Caco-2 (cell line): ENCODE data around the gene ADGRG3. TPM values are rescaled to one million over a fixed set of nuclear protein-coding genes. Genes with fewer than 3 reads are reported as not detected.

Source experiments
- BruUV-seq: library from RNA; stranded (reverse); fragments of 400-500 nt; replicated peaks from 2 replicates; lab custom pipeline; 2021; lab: Mats Ljungman, UMichigan
- CTCF ChIA-PET: fragments of 300-600 bp; sonication (Branson Sonifier 250); formaldehyde crosslinking; loops from one replicate; lab custom pipeline; 2022; ENCODE audit warnings: antibody characterized with exemption; lab: Charles Lee
- POLR2A ChIA-PET: fragments of 300-600 bp; sonication (Branson Sonifier 250); formaldehyde crosslinking; loops from one replicate; lab custom pipeline; 2022; ENCODE audit warnings: antibody characterized with exemption; lab: Charles Lee
- DNase-seq, 2 experiments: peaks; one replicate each; pipeline versions ENCODE4 v3.0.0 to v3.0.0-alpha.2; 2020 to 2022
- H3K27me3 ChIP-seq: replicated peaks from 2 replicates; pipeline ENCODE4 v1.6.0; 2011; ENCODE audit warnings: low read length; ENCODE audit not compliant: control insufficient read depth, insufficient read depth
- H3K36me3 ChIP-seq: 2 replicates; pipeline ENCODE4 v1.5.1; 2011; ENCODE audit warnings: low read length; ENCODE audit not compliant: control insufficient read depth, insufficient read depth
- H3K4me1 ChIP-seq: fragments of 250-450 bp; sonication (Bioruptor Pico); 2 replicates; pipeline ENCODE4 v1.5.1; 2020; ENCODE audit warnings: mild to moderate bottlenecking
- H3K4me3 ChIP-seq: 2 replicates; pipeline ENCODE4 v1.5.1; 2011; ENCODE audit warnings: low read depth, mild to moderate bottlenecking, control low read depth, low read length
- H3K9me3 ChIP-seq: fragments of 250-450 bp; sonication (Bioruptor Pico); 2 replicates; pipeline ENCODE4 v1.5.1; 2020; ENCODE audit warnings: mild to moderate bottlenecking, moderate library complexity
- H3K27ac Mint-ChIP-seq: one replicate; pipeline ENCODE4 v1.8.0; 2022; ENCODE audit warnings: mixed read lengths; ENCODE audit not compliant: unreplicated experiment
- H3K27me3 Mint-ChIP-seq: one replicate; pipeline ENCODE4 v1.8.0; 2022; ENCODE audit warnings: mixed read lengths; ENCODE audit not compliant: insufficient read depth, unreplicated experiment
- H3K36me3 Mint-ChIP-seq: one replicate; pipeline ENCODE4 v1.8.0; 2022; ENCODE audit warnings: mild to moderate bottlenecking, mixed read lengths; ENCODE audit not compliant: insufficient read depth, unreplicated experiment
- H3K4me1 Mint-ChIP-seq: one replicate; pipeline ENCODE4 v1.8.0; 2022; ENCODE audit warnings: low read depth, mixed read lengths; ENCODE audit not compliant: unreplicated experiment
- H3K4me3 Mint-ChIP-seq: one replicate; pipeline ENCODE4 v1.8.0; 2022; ENCODE audit warnings: mild to moderate bottlenecking, moderate library complexity, mixed read lengths; ENCODE audit not compliant: unreplicated experiment
- H3K9me3 Mint-ChIP-seq: one replicate; pipeline ENCODE4 v1.8.0; 2022; ENCODE audit warnings: mixed read lengths; ENCODE audit not compliant: unreplicated experiment
- intact Hi-C: fragments of 100-400 bp; cut with micrococcal nuclease; formaldehyde crosslinking; loops from one replicate; pipeline ENCODE4 v1.10.0; 2022; ENCODE audit not compliant: unreplicated experiment
- total RNA-seq: library from RNA; stranded (reverse); gene quantifications from 2 replicates; pipeline ENCODE4 v1.2.3, GENCODE V29; 2022
- TF ChIP-seq, protein P1 (sequence below), 2 experiments: fragments of 200-600 bp in 1 of 2; IDR thresholded peaks; 1 replicate in 1 of 2; 2 replicates in 1 of 2; pipeline versions ENCODE4 v1.5.1 to v1.8.0; 2011 to 2022; ENCODE audit warnings: antibody characterized with exemption in 1 of 2, control low read depth in 1 of 2, inconsistent platforms in 1 of 2, low read depth in 1 of 2, low read length in 1 of 2, mild to moderate bottlenecking in 1 of 2, moderate library complexity in 1 of 2; ENCODE audit not compliant: insufficient read depth in 1 of 2, severe bottlenecking in 1 of 2, unreplicated experiment in 1 of 2

The ADGRG3 gene
- total RNA-seq, 1 experiment from 2014 or later = 0.25 TPM

DNA sequence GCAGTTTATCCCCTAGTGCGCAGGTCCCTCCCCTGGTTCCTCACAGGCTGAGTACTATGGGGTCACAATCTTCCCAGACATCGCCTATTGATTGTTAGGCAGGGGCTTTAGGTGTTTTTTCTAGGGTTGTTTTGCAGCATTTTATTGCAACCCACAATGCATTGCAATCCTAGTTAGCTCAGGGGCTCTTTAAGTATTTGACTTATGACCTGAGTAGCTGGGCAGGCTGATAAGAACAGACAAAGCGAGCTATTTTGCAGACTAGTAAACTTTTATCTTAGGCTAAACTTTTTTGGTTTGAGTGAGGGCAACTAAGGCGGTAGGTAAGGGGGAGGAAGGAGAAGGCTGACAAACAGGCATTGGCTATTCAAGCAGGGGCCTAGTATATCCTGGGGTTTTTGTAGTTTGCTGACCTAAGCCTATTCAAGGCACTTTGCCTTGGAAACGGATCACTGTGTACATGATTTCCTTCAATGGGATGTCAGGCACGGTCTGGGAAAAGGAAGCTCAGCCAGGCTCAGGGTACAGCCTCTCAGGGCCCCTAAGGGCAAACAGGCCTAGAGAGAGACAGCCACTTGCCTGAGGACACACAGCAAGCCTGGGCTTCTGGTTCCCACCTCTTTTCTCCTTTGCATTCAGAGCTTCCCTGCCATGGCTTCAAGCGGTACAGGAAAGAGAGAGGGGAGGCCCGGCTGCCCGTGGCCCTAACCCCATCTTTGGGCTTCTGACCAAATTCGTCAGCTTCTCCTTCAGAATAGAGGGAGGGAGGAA is 32.9 kb downstream of the ADGRG3 start:
- Mint-ChIP-seq H3K4me1 (peaks cover 35% of the 10 kb centered on the region), H3K9me3 (peaks cover under 1% of the 10 kb centered on the region), H3K27me3 (no peaks in the 10 kb centered on the region), H3K36me3 (no peaks in the 10 kb centered on the region), H3K4me3 (peak overlapping the region; percentile 45), H3K27ac (peak overlapping the region; percentile 97)
- Histone ChIP-seq H3K4me1 (peaks cover 63% of the 10 kb centered on the region), H3K27me3 (no peaks in the 10 kb centered on the region), H3K9me3 (no peaks in the 10 kb centered on the region), H3K4me3 (no peak overlapping the region), H3K36me3 (no peaks in the 10 kb centered on the region)
- ChIA-PET CTCF (interaction anchor here (0.6 to 2.3 kb wide), 8 partner anchors 19 to 110 kb away, joined by 3 to 18 read pairs (median 4); partner anchors contain the start of gene KATNB1), POLR2A (interaction anchor here (0.6 to 2.1 kb wide), 4 partner anchors 35 to 239 kb away, joined by 3 to 18 read pairs (median 3); partner anchors contain the start of gene KATNB1)
- TF ChIP-seq, protein P1, sequence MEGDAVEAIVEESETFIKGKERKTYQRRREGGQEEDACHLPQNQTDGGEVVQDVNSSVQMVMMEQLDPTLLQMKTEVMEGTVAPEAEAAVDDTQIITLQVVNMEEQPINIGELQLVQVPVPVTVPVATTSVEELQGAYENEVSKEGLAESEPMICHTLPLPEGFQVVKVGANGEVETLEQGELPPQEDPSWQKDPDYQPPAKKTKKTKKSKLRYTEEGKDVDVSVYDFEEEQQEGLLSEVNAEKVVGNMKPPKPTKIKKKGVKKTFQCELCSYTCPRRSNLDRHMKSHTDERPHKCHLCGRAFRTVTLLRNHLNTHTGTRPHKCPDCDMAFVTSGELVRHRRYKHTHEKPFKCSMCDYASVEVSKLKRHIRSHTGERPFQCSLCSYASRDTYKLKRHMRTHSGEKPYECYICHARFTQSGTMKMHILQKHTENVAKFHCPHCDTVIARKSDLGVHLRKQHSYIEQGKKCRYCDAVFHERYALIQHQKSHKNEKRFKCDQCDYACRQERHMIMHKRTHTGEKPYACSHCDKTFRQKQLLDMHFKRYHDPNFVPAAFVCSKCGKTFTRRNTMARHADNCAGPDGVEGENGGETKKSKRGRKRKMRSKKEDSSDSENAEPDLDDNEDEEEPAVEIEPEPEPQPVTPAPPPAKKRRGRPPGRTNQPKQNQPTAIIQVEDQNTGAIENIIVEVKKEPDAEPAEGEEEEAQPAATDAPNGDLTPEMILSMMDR (IDR thresholded peaks at IDR 0.05; ENCODE audit: insufficient read depth in 1 of 2, low read depth in 1 of 2, low read length in 1 of 2, severe bottlenecking in 1 of 2, unreplicated experiment in 1 of 2) = no peak
- DNase-seq = peak; percentile 86 to 88
- intact Hi-C loops = loop anchor here (1.0 to 5.0 kb wide), 3 partner anchors 24 to 34 kb away; partner anchors contain the start of genes ADGRG3 and KATNB1
- TSS peak; percentile 82 for BruUV-seq

DNA sequence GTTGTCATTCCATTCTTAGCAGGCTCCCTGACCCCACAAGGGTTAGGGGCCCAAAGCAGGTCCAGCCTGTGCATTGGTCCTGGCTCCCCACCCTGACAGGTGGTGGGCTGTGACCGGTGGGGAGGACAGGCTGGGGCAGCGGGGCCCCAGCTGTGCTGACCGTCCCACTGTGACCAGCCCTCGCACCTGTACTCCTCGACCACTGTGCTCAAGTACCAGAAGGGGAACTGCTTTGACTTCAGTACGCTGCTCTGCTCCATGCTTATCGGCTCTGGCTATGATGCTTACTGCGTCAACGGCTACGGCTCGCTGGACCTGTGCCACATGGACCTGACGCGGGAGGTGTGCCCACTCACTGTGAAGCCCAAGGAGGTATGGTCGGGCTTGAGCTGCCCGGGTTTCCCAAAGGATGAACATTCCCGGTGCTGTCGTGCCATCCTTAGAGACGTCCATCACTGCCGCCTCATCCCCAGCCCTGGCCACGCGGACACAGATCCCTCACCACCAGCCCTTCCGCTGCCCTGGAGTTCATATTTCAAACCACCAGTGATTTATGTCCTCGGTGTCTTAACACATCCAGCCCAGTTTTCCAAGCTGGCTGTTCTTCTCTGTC is 33.8 kb downstream of the ADGRG3 start:
- Histone ChIP-seq H3K4me1 (peaks cover 58% of the 10 kb centered on the region), H3K9me3 (no peaks in the 10 kb centered on the region), H3K4me3 (no peak overlapping the region), H3K36me3 (no peaks in the 10 kb centered on the region), H3K27me3 (no peaks in the 10 kb centered on the region)
- Mint-ChIP-seq H3K9me3 (peaks cover 10% of the 10 kb centered on the region), H3K4me3 (peak overlapping the region; percentile 45), H3K36me3 (no peaks in the 10 kb centered on the region), H3K27ac (peak overlapping the region; percentile 97), H3K4me1 (peaks cover 35% of the 10 kb centered on the region), H3K27me3 (no peaks in the 10 kb centered on the region)
- BruUV-seq = no TSS peak
- CTCF ChIA-PET = interaction anchor here (1.2 to 2.3 kb wide), 6 partner anchors 18 to 111 kb away, joined by 4 to 18 read pairs (median 6); partner anchors contain the start of gene KATNB1
- POLR2A ChIA-PET = interaction anchor here (0.6 to 2.1 kb wide), 2 partner anchors 34 to 240 kb away, joined by 3 to 18 read pairs; partner anchors contain the start of gene KATNB1
- TF ChIP-seq, protein P1 (IDR thresholded peaks at IDR 0.05; ENCODE audit: insufficient read depth in 1 of 2, low read depth in 1 of 2, low read length in 1 of 2, severe bottlenecking in 1 of 2, unreplicated experiment in 1 of 2) = no peak
- DNase-seq = peak in 1 of 2 experiments; percentile 27
- intact Hi-C loops = loop anchor here (1.0 to 5.0 kb wide), 3 partner anchors 25 to 35 kb away; partner anchors contain the start of genes ADGRG3 and KATNB1
